Measurements from ENCODE around the gene NFIX.

NFIX gene

DNA sequence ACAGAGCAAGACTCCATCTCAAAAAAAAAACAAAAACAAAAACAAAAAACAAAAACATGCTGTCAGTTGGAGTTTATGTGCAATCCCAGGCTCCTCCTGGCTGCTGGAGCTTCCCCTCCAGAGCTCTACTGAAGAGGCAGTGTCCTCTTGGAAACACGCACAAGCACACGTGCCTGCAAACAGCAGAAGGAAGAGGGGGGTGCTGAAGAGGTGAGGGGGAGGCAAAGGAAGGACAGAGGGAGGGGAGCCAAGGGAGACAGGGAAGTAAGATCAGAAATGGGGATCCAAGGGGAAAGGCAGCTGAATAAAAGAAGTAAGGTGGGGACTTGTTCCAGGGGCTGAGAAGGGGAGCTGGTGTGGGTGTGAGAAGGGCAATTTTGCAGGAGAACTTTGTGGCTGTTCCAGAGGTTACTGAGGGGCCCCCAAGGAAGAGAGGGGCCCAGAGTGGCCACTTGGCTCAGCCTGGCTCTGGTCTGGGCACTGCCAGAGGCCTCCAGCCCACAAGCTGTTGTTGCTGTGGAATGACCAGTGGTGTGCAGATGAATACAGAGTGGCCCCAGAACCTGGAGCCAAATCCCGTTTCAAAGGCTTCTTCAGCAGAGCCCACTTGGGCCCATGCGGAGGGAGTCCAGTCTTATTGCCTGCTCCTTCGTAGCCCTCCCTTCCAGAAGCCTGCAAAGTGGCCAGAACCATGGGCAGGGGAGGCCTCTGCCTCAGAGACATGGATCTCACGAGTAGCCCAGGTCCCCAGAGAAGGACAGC is 73.0 kb downstream of the NFIX start:
- DNase-seq = no peak
- H3K9me3 ChIP-seq (ENCODE audit: insufficient read depth, low read length, severe bottlenecking) = no peaks in the 10 kb centered on the region
- H3K36me3 ChIP-seq (ENCODE audit: insufficient read depth, low read length) = no peaks in the 10 kb centered on the region
- no peaks in the 10 kb centered on the region for H3K27me3 ChIP-seq (ENCODE audit: insufficient read depth, low read length, poor library complexity)
- ATAC-seq (ENCODE audit: insufficient read depth, low read depth) = no peak
- TF ChIP-seq, protein P1, sequence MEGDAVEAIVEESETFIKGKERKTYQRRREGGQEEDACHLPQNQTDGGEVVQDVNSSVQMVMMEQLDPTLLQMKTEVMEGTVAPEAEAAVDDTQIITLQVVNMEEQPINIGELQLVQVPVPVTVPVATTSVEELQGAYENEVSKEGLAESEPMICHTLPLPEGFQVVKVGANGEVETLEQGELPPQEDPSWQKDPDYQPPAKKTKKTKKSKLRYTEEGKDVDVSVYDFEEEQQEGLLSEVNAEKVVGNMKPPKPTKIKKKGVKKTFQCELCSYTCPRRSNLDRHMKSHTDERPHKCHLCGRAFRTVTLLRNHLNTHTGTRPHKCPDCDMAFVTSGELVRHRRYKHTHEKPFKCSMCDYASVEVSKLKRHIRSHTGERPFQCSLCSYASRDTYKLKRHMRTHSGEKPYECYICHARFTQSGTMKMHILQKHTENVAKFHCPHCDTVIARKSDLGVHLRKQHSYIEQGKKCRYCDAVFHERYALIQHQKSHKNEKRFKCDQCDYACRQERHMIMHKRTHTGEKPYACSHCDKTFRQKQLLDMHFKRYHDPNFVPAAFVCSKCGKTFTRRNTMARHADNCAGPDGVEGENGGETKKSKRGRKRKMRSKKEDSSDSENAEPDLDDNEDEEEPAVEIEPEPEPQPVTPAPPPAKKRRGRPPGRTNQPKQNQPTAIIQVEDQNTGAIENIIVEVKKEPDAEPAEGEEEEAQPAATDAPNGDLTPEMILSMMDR (IDR thresholded peaks at IDR 0.05; ENCODE audit: borderline replicate concordance, extremely low read depth, low read length, poor library complexity, severe bottlenecking) = no peak
- TF ChIP-seq EZH2 (IDR thresholded peaks at IDR 0.05; ENCODE audit: borderline replicate concordance, low read depth, low read length, severe bottlenecking) = no peak
- peaks cover 6% of the 10 kb centered on the region; the same call in 1 of the 2 replicates for H4K20me1 ChIP-seq (ENCODE audit: insufficient read depth, low read length)
- H3K4me1 ChIP-seq (ENCODE audit: insufficient read depth, low read length) = no peaks in the 10 kb centered on the region
- no peaks in the 10 kb centered on the region for H3K79me2 ChIP-seq (ENCODE audit: insufficient read depth, low read length)
- H3K27ac ChIP-seq (ENCODE audit: low read length) = no peak overlapping the region
- no peak overlapping the region for H3K4me3 ChIP-seq (ENCODE audit: low read depth in 1 of 2, low read length in 2 of 2)
- no peak overlapping the region for H2AFZ ChIP-seq (ENCODE audit: low read depth, low read length)
- H3K9ac ChIP-seq (ENCODE audit: low read depth, low read length) = no peak overlapping the region
- H3K4me2 ChIP-seq (ENCODE audit: insufficient read depth, low read length) = no peak overlapping the region

DNA sequence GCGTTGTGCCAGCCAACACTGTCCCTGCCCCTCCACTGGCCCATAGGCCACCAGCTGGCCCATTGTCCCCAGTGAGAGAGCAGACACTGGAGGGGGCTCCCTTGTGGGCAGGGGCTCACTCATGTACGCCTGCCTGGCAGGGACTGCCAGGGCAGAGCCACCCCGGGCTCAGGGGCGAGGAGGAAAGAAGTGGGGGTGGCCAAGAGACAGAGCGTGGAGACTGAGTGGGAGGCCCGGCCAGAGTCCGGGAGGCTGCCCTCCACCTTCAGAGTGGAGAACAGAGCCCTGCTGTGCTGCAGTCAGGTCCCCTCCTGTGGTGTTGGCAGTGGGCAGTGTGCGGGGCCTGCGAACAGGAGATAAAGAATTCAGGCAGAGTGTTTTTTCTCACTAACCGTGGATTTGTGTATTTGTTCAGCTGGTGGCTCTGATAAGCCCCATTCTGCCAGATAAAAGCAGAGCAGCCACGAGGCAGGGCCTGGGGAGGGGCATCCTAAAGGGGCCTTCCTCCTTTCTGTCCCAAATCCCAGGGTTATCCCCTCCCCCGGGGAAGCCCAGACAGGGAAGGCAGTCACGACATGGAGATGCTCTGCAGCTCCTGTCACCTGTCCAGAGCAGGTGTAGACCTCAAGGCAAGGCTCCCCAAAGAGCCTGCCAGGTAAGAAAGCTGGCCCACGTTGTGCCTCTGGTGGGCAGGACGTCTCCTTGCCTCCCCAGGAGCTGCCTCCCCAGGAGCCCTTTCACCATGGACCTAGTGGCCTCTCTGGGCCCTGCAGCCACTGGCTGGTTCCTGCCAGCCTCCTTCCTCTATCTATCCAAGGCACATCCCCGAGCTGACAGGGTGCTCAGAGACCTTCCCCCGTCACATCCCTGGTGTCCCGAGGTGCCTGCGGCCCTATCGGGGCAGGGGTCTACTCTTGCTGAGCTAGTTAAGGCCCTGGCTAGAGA is 74.4 kb downstream of the NFIX start:
- H3K9ac ChIP-seq (ENCODE audit: low read depth, low read length) = no peak overlapping the region
- H3K27ac ChIP-seq (ENCODE audit: low read length) = no peak overlapping the region
- H3K36me3 ChIP-seq (ENCODE audit: insufficient read depth, low read length) = no peaks in the 10 kb centered on the region
- H4K20me1 ChIP-seq (ENCODE audit: insufficient read depth, low read length) = peaks cover 2% of the 10 kb centered on the region; the same call in 1 of the 2 replicates
- no peaks in the 10 kb centered on the region for H3K9me3 ChIP-seq (ENCODE audit: insufficient read depth, low read length, severe bottlenecking)
- H3K79me2 ChIP-seq (ENCODE audit: insufficient read depth, low read length) = no peaks in the 10 kb centered on the region
- ATAC-seq (ENCODE audit: insufficient read depth, low read depth) (no peak), DNase-seq (no peak)
- TF ChIP-seq EZH2 (IDR thresholded peaks at IDR 0.05; ENCODE audit: borderline replicate concordance, low read depth, low read length, severe bottlenecking) = no peak
- TF ChIP-seq, protein P1 (IDR thresholded peaks at IDR 0.05; ENCODE audit: borderline replicate concordance, extremely low read depth, low read length, poor library complexity, severe bottlenecking) = no peak
- H2AFZ ChIP-seq (ENCODE audit: low read depth, low read length) = no peak overlapping the region
- H3K4me2 ChIP-seq (ENCODE audit: insufficient read depth, low read length) = no peak overlapping the region
- H3K4me1 ChIP-seq (ENCODE audit: insufficient read depth, low read length) = no peaks in the 10 kb centered on the region
- no peaks in the 10 kb centered on the region for H3K27me3 ChIP-seq (ENCODE audit: insufficient read depth, low read length, poor library complexity)
- no peak overlapping the region for H3K4me3 ChIP-seq (ENCODE audit: low read depth in 1 of 2, low read length in 2 of 2)

DNA sequence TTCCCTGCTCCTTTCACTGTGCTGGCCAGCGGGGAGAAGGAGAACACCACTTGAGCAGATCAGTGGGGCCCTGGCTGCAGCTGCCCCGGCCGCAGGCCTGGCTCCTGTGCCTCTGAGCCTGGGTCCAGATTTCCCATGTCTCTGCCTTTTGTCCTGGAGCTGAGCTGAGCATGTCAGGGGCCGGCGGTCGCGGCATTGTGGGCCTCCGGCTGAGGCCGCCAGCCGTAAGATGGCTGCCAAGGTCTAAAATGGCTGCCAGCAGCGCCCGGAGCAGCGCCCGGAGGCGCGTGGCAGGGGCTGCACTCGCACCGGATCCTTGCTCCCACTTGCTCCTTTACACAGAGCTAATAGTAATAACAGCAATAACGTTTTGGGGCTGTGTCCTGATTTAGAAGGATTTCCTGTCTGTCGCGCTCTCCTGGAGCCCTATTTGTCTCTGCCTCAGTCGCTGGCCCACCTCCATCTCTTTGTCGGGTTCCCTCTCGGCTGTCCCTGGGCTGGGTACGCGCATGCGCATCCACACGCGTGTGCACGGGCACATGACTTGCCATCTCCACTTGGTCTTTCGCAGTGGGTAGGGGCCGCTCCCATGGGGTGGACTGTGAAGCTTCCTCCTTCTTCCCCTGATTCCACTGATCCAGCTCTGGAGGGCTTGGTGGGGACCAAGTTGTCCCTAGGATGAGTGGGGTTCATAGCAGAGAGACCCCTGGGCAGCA is 75.3 kb downstream of the NFIX start:
- TF ChIP-seq EZH2 (IDR thresholded peaks at IDR 0.05; ENCODE audit: borderline replicate concordance, low read depth, low read length, severe bottlenecking) = no peak
- TF ChIP-seq, protein P1 (IDR thresholded peaks at IDR 0.05; ENCODE audit: borderline replicate concordance, extremely low read depth, low read length, poor library complexity, severe bottlenecking) = no peak
- no peaks in the 10 kb centered on the region for H3K4me1 ChIP-seq (ENCODE audit: insufficient read depth, low read length)

More for the DNA sequence above, 75.3 kb downstream of the NFIX start:
- H3K4me3 ChIP-seq (ENCODE audit: low read depth in 1 of 2, low read length in 2 of 2) = no peak overlapping the region
- no peak overlapping the region for H3K27ac ChIP-seq (ENCODE audit: low read length)
- H3K79me2 ChIP-seq (ENCODE audit: insufficient read depth, low read length) = no peaks in the 10 kb centered on the region
- no peak overlapping the region for H2AFZ ChIP-seq (ENCODE audit: low read depth, low read length)
- ATAC-seq (ENCODE audit: insufficient read depth, low read depth) = no peak
- H3K9ac ChIP-seq (ENCODE audit: low read depth, low read length) = no peak overlapping the region
- no peak overlapping the region for H3K4me2 ChIP-seq (ENCODE audit: insufficient read depth, low read length)
- no peaks in the 10 kb centered on the region for H3K36me3 ChIP-seq (ENCODE audit: insufficient read depth, low read length)
- H3K27me3 ChIP-seq (ENCODE audit: insufficient read depth, low read length, poor library complexity) = no peaks in the 10 kb centered on the region
- peaks cover 2% of the 10 kb centered on the region; the same call in 1 of the 2 replicates for H4K20me1 ChIP-seq (ENCODE audit: insufficient read depth, low read length)
- H3K9me3 ChIP-seq (ENCODE audit: insufficient read depth, low read length, severe bottlenecking) = no peaks in the 10 kb centered on the region
- DNase-seq = no peak
